ENCODE results near the gene MGAT4C.
"Not testable (repeated sequence)": the region's sequence is repeated elsewhere in the genome, so short reads cannot be mapped to it uniquely, and the experiment has no call there.

The MGAT4C gene

DNA sequence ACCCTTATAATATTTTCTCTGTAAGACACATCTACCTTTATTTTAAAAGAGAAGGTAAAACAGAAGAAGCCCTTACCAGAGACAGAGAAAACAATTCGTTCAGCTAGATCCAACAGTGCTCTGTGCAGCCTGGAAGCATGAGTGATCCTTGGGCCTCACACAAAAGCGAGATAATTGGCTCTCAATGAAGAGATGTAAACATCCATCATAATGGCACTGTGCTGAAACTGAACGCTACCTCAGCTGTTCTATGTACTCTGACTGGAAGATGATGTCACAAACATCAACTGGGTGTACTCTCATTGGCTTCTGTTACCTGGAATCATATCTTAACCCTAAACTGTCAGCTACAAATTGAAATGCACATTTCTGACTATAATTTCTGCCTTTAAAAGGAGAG lies at the start of gene MGAT4C:
Gene MGAT4C, minus strand, starts transcription at position 229 of the 400 bp plus-strand sequence.
- Histone ChIP-seq H3K4me1 (ENCODE audit: control insufficient read depth in 1 of 2, insufficient read depth in 2 of 2, low read length in 2 of 2) (no peaks in the 10 kb centered on the region), H3K9me3 (ENCODE audit: control insufficient read depth in 1 of 2, low read length in 2 of 2) (no peaks in the 10 kb centered on the region), H3K27ac (ENCODE audit: low read depth, low read length) (no peak within 1 kb of the TSS), H3K36me3 (ENCODE audit: control insufficient read depth in 1 of 2, insufficient read depth in 2 of 2, low read length in 2 of 2) (no peaks in the 10 kb centered on the region), H3K9ac (ENCODE audit: low read depth in 1 of 2, low read length in 2 of 2) (no peak within 1 kb of the TSS), H3K27me3 (ENCODE audit: control insufficient read depth in 1 of 2, insufficient read depth in 2 of 2, low read length in 2 of 2) (no peaks in the 10 kb centered on the region), H3K4me3 (ENCODE audit: low read depth in 1 of 2, low read length in 2 of 2) (no peak within 1 kb of the TSS)

DNA sequence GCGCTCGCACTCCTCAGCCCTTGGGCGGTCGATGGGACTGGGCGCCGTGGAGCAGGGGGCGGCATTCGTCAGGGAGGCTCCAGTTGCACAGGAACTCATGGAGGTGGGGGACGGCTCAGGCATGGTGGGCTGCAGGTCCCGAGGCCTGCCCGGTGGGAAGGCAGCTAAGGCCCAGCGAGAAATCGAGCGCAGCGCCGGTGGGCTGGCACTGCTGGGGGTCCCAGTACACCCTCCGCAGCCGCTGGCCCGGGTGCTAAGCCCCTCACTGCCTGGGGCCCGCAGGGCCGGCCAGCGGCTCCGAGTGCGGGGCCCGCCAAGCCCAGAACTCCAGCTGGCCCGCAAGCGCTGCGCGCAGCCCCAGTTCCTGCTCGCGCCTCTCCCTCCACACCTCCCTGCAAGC lies 40.2 kb upstream of the MGAT4C start:
- not testable (repeated sequence) for H3K9me3 ChIP-seq (ENCODE audit: control insufficient read depth in 1 of 2, low read length in 2 of 2); H3K27me3 ChIP-seq (ENCODE audit: control insufficient read depth in 1 of 2, insufficient read depth in 2 of 2, low read length in 2 of 2); H3K4me3 ChIP-seq (ENCODE audit: low read depth in 1 of 2, low read length in 2 of 2)

DNA sequence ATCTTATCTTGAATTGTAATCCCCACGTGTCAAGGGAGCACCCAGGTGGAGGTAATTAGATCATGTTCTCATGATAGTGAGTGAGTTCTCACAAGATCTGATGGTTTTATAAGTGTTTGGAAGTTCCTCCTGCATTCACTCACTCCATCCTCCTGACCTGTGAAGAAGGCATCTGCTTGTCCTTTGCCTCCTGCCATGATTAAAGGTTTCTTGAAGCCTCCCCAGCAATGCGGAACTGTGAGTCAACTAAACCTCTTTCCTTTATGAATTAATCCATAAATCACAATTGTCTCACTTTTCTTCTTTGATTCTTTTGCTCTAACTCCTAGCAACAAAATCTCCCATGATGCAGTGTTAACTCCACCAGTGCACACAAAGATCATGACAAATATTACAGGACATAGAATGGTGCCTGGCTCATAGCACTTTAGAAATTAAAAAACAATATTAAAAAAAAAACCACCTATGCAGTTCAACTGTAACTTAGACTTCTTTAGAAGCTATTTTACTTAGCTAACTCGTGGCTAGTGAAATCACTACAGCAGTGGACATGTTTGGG lies 37.6 kb upstream of the MGAT4C start:
- H3K4me3 ChIP-seq (ENCODE audit: low read depth in 1 of 2, low read length in 2 of 2), result no peak overlapping the region
- H3K9ac ChIP-seq (ENCODE audit: low read depth in 1 of 2, low read length in 2 of 2), result no peak overlapping the region
- no peaks in the 10 kb centered on the region for H3K27me3 ChIP-seq (ENCODE audit: control insufficient read depth in 1 of 2, insufficient read depth in 2 of 2, low read length in 2 of 2)
- no peak overlapping the region for H3K27ac ChIP-seq (ENCODE audit: low read depth, low read length)
- H3K4me1 ChIP-seq (ENCODE audit: control insufficient read depth in 1 of 2, insufficient read depth in 2 of 2, low read length in 2 of 2), result no peaks in the 10 kb centered on the region
- H3K36me3 ChIP-seq (ENCODE audit: control insufficient read depth in 1 of 2, insufficient read depth in 2 of 2, low read length in 2 of 2), result no peaks in the 10 kb centered on the region
- H3K9me3 ChIP-seq (ENCODE audit: control insufficient read depth in 1 of 2, low read length in 2 of 2), result no peaks in the 10 kb centered on the region

More for the DNA sequence above, 40.2 kb upstream of the MGAT4C start:
- H3K4me1 ChIP-seq (ENCODE audit: control insufficient read depth in 1 of 2, insufficient read depth in 2 of 2, low read length in 2 of 2); H3K27ac ChIP-seq (ENCODE audit: low read depth, low read length); H3K36me3 ChIP-seq (ENCODE audit: control insufficient read depth in 1 of 2, insufficient read depth in 2 of 2, low read length in 2 of 2); H3K9ac ChIP-seq (ENCODE audit: low read depth in 1 of 2, low read length in 2 of 2): not testable (repeated sequence)

DNA sequence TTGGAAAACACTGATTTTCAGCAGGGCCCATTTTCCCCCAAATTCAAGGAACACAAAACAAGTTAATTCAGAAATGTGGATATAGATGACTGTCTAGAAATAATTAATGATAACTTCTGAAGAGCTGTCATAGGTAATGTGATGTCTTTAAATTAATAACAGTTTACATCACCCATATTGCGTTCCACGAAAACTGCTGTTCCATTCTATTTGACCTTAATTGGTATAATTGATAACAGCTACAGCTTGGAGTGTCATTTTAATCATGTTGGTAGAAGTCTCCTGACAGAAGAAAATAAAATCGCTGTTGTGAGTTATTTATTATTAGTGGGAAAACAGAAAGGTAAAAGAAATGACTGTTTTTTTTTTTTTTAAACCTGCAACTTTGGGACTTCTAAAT lies 36.3 kb upstream of the MGAT4C start:
- no peak overlapping the region for H3K9ac ChIP-seq (ENCODE audit: low read depth in 1 of 2, low read length in 2 of 2)

DNA sequence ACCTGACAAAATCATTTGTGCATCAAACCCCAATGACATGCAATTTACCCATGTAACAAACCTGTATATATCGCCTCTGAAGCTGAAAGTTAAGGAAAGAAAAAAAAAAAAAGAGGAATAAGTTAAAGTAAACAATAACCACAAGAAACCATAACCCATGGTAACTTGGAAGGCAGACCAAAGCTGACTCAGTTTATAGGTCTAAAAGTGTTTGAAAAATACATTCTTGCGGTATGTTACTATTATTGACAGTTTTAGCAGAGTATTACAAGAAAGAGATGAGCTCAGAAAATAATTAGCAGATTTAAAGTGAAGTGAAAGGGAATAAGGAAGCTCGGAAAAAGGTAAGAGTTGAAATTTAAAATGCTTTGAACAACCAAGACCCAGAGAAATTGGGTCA lies 34.4 kb upstream of the MGAT4C start:
- Histone ChIP-seq H3K9me3 (ENCODE audit: control insufficient read depth in 1 of 2, low read length in 2 of 2) (no peaks in the 10 kb centered on the region), H3K27me3 (ENCODE audit: control insufficient read depth in 1 of 2, insufficient read depth in 2 of 2, low read length in 2 of 2) (no peaks in the 10 kb centered on the region), H3K36me3 (ENCODE audit: control insufficient read depth in 1 of 2, insufficient read depth in 2 of 2, low read length in 2 of 2) (no peaks in the 10 kb centered on the region), H3K4me1 (ENCODE audit: control insufficient read depth in 1 of 2, insufficient read depth in 2 of 2, low read length in 2 of 2) (no peaks in the 10 kb centered on the region), H3K27ac (ENCODE audit: low read depth, low read length) (no peak overlapping the region), H3K4me3 (ENCODE audit: low read depth in 1 of 2, low read length in 2 of 2) (no peak overlapping the region), H3K9ac (ENCODE audit: low read depth in 1 of 2, low read length in 2 of 2) (no peak overlapping the region)

More for the DNA sequence above, 36.3 kb upstream of the MGAT4C start:
- H3K27me3 ChIP-seq (ENCODE audit: control insufficient read depth in 1 of 2, insufficient read depth in 2 of 2, low read length in 2 of 2), result no peaks in the 10 kb centered on the region
- no peak overlapping the region for H3K4me3 ChIP-seq (ENCODE audit: low read depth in 1 of 2, low read length in 2 of 2)
- no peaks in the 10 kb centered on the region for H3K4me1 ChIP-seq (ENCODE audit: control insufficient read depth in 1 of 2, insufficient read depth in 2 of 2, low read length in 2 of 2)
- H3K36me3 ChIP-seq (ENCODE audit: control insufficient read depth in 1 of 2, insufficient read depth in 2 of 2, low read length in 2 of 2), result no peaks in the 10 kb centered on the region
- H3K9me3 ChIP-seq (ENCODE audit: control insufficient read depth in 1 of 2, low read length in 2 of 2), result no peaks in the 10 kb centered on the region
- no peak overlapping the region for H3K27ac ChIP-seq (ENCODE audit: low read depth, low read length)

DNA sequence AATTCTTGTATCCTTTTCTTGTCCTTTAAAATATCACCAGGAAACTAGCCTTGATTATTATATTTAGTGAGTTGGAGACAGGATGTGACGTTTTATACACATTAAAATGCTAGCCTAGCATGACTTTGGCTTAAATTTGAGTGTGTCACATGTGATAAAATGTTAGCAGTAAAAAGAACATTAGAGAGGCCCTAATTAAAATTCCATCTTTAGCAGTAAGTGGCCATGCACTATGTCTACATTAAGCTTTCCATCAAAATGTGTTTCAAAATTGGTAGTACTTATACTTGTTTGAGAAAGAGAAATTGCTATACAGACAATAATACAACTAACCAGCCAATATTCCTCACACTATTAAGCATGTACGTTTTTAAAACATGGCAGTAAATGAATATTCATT lies 29.9 kb upstream of the MGAT4C start:
- no peak overlapping the region for H3K27ac ChIP-seq (ENCODE audit: low read depth, low read length)
- H3K36me3 ChIP-seq (ENCODE audit: control insufficient read depth in 1 of 2, insufficient read depth in 2 of 2, low read length in 2 of 2), result no peaks in the 10 kb centered on the region
- no peaks in the 10 kb centered on the region for H3K27me3 ChIP-seq (ENCODE audit: control insufficient read depth in 1 of 2, insufficient read depth in 2 of 2, low read length in 2 of 2)
- no peaks in the 10 kb centered on the region for H3K9me3 ChIP-seq (ENCODE audit: control insufficient read depth in 1 of 2, low read length in 2 of 2)
- H3K4me3 ChIP-seq (ENCODE audit: low read depth in 1 of 2, low read length in 2 of 2), result no peak overlapping the region
- no peaks in the 10 kb centered on the region for H3K4me1 ChIP-seq (ENCODE audit: control insufficient read depth in 1 of 2, insufficient read depth in 2 of 2, low read length in 2 of 2)
- H3K9ac ChIP-seq (ENCODE audit: low read depth in 1 of 2, low read length in 2 of 2), result no peak overlapping the region

DNA sequence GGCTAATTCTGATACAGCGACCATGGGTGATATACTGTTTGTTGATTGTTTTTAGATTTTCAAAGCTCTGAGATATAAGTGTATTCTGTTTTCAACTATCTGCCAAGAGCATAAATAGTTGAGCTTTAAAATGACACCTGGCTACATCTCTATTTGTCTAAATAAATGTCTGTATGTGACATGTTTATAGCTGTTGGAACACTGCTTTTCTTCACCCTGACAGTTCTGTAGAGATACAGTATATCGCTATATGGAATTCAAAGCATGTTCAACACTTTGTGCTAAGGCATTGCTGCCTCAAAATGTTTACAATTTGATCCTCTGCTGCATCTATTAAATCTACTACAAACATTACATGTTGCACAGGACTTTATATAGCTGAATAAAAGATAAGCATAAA lies 27.4 kb upstream of the MGAT4C start:
- Histone ChIP-seq H3K27ac (ENCODE audit: low read depth, low read length) (no peak overlapping the region), H3K36me3 (ENCODE audit: control insufficient read depth in 1 of 2, insufficient read depth in 2 of 2, low read length in 2 of 2) (no peaks in the 10 kb centered on the region), H3K9me3 (ENCODE audit: control insufficient read depth in 1 of 2, low read length in 2 of 2) (no peaks in the 10 kb centered on the region), H3K4me3 (ENCODE audit: low read depth in 1 of 2, low read length in 2 of 2) (no peak overlapping the region), H3K4me1 (ENCODE audit: control insufficient read depth in 1 of 2, insufficient read depth in 2 of 2, low read length in 2 of 2) (no peaks in the 10 kb centered on the region), H3K27me3 (ENCODE audit: control insufficient read depth in 1 of 2, insufficient read depth in 2 of 2, low read length in 2 of 2) (no peaks in the 10 kb centered on the region), H3K9ac (ENCODE audit: low read depth in 1 of 2, low read length in 2 of 2) (no peak overlapping the region)

DNA sequence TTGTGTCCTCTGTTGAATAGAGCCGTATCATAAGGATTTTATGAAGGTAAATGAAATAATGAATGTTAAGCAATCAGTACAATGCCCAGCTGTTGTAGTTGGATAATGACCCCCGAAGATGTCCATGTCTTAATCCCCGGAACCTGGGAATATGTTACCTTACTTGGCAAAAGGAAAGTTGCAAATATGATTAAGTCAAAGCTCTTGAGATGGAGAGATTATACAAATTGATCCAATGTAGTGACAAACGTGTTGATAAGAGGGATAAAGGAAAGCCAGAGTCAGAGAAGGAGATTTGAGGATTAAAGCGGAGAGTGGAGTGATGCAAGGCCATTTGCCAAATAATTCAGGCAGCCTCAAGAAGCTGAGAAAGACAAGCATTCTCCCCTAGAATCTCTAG lies 19.2 kb upstream of the MGAT4C start:
- H3K4me3 ChIP-seq (ENCODE audit: low read depth in 1 of 2, low read length in 2 of 2), result no peak overlapping the region
- no peaks in the 10 kb centered on the region for H3K27me3 ChIP-seq (ENCODE audit: control insufficient read depth in 1 of 2, insufficient read depth in 2 of 2, low read length in 2 of 2)
- H3K9ac ChIP-seq (ENCODE audit: low read depth in 1 of 2, low read length in 2 of 2), result no peak overlapping the region
- no peak overlapping the region for H3K27ac ChIP-seq (ENCODE audit: low read depth, low read length)
- H3K36me3 ChIP-seq (ENCODE audit: control insufficient read depth in 1 of 2, insufficient read depth in 2 of 2, low read length in 2 of 2), result no peaks in the 10 kb centered on the region
- no peaks in the 10 kb centered on the region for H3K4me1 ChIP-seq (ENCODE audit: control insufficient read depth in 1 of 2, insufficient read depth in 2 of 2, low read length in 2 of 2)
- no peaks in the 10 kb centered on the region for H3K9me3 ChIP-seq (ENCODE audit: control insufficient read depth in 1 of 2, low read length in 2 of 2)

DNA sequence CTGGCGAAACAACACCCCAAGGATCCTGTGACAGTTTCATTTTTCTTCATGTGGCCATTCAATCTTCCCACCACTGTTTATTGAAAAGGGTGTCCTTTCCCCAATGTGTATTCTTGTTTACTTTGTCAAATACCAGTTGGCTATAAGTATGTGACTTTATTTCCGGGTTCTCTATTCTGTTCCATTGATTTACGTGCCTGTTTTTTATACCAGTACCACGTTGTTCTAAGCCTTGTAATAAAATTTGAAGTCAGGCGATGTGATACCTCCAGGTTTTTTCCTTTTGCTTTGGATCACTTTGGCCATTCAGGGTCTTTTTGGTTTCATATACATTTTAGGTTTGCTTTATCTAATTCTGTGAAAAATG lies 9.1 kb upstream of the MGAT4C start:
- Histone ChIP-seq H3K36me3 (ENCODE audit: control insufficient read depth in 1 of 2, insufficient read depth in 2 of 2, low read length in 2 of 2) (no peaks in the 10 kb centered on the region), H3K9me3 (ENCODE audit: control insufficient read depth in 1 of 2, low read length in 2 of 2) (no peaks in the 10 kb centered on the region), H3K4me3 (ENCODE audit: low read depth in 1 of 2, low read length in 2 of 2) (peak overlapping the region; percentile 53 to 65), H3K9ac (ENCODE audit: low read depth in 1 of 2, low read length in 2 of 2) (no peak overlapping the region), H3K4me1 (ENCODE audit: control insufficient read depth in 1 of 2, insufficient read depth in 2 of 2, low read length in 2 of 2) (peaks cover 0 to 5% of the 10 kb centered on the region in 2 donors), H3K27ac (ENCODE audit: low read depth, low read length) (no peak overlapping the region), H3K27me3 (ENCODE audit: control insufficient read depth in 1 of 2, insufficient read depth in 2 of 2, low read length in 2 of 2) (no peaks in the 10 kb centered on the region)

DNA sequence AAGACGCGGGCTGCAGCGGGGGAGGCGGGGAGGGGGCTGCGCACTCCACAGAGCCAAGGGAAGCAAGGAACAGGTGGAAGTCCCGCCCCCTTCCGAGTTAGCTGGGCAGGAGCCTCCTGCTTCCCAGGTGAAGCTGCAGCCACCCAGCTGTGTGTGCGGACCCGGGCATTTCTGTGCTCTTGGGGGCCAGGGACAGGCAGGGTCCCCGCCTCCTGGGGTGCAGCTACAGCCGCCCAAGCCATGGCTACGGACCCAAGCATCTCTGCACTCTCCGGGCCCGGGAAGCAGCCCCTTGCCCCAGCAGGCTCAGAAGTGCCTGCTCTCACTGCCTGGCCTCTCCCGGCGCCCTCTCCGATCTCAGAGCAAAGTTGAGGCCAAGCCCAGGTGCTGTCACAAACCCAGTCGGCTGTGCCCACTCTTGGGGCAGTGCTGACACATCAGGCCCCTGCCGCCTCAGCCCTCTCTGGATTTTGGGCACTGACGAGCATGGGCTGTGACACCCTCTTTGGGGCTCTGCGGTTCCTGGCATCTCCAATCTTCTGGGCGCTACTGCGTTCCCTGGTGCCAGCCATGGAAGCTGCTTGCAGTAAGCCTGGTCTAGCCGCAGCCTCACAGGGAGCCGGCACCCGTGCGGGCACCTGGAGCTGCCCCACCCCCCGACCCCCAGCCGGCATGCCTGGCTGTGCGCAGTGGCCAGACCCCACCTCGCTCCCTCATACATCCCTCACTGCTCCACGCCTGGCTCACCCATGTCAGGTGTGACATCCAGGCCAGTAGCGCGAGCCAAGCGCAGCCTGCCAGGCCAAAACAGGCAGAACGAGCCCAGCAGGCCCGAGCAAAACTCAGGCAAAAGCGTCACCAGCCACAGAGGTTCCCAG lies 8.5 kb upstream of the MGAT4C start:
- no peaks in the 10 kb centered on the region for H3K36me3 ChIP-seq (ENCODE audit: control insufficient read depth in 1 of 2, insufficient read depth in 2 of 2, low read length in 2 of 2)
- H3K4me3 ChIP-seq (ENCODE audit: low read depth in 1 of 2, low read length in 2 of 2), result peak overlapping the region; percentile 53 to 65
- H3K27me3 ChIP-seq (ENCODE audit: control insufficient read depth in 1 of 2, insufficient read depth in 2 of 2, low read length in 2 of 2), result no peaks in the 10 kb centered on the region
- H3K27ac ChIP-seq (ENCODE audit: low read depth, low read length), result no peak overlapping the region
- H3K9me3 ChIP-seq (ENCODE audit: control insufficient read depth in 1 of 2, low read length in 2 of 2), result no peaks in the 10 kb centered on the region
- no peak overlapping the region for H3K9ac ChIP-seq (ENCODE audit: low read depth in 1 of 2, low read length in 2 of 2)
- peaks cover 0 to 5% of the 10 kb centered on the region in 2 donors for H3K4me1 ChIP-seq (ENCODE audit: control insufficient read depth in 1 of 2, insufficient read depth in 2 of 2, low read length in 2 of 2)

Data from duodenal mucosa (tissue), 2 donors.